DOHH2 (cell line): Measurements from ENCODE around the gene C1orf50.

Source experiments
- EZH2phosphoT487 ChIP-seq: fragments of 200-600 bp; sonication (generic); IDR thresholded peaks from 2 replicates; pipeline ENCODE4 v1.6.1; 2017; ENCODE audit warnings: borderline replicate concordance, mild to moderate bottlenecking, antibody characterized with exemption, low read length, moderate library complexity, mixed read lengths
- TF ChIP-seq, protein P1 (sequence below): fragments of 200-600 bp; sonication (generic); IDR thresholded peaks from one replicate; pipeline ENCODE4 v1.5.1; 2014; ENCODE audit warnings: antibody characterized with exemption, mild to moderate bottlenecking, low read depth, low read length; ENCODE audit not compliant: poor library complexity, severe bottlenecking

DNA sequence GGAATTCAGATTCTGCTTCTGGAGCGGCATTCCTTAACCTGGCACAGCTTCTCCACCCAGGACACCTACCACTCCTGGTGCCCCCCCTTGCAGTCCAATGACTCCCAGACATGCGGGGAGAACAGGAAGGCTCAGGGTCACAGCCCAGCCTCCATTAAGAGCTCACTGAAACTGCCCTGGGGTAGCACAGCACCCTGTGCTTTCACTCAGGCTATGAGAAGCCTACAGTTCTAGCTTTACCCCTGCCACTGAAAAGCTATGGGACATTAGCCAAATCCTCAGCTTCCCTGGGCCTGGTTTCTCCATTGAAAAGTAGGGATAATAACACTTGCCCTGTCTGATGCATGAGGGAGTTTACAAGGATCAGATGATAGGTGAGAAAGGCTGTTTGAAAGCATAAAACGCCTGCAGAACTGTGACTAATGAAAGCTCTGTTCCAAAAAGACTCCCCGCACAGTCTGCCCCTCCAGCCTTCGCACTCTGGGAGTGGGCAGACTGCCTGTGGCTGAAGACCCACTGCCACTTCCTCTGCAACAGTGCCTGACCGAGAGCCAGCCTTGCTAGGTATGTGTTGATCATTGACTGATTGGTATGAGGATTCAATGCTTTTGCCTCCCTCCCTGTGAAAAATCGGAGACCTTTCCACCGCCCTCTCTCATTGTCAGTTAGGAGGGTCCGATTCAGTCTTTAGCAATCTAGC lies 24.3 kb upstream of the C1orf50 start:
- TF ChIP-seq, protein P1, sequence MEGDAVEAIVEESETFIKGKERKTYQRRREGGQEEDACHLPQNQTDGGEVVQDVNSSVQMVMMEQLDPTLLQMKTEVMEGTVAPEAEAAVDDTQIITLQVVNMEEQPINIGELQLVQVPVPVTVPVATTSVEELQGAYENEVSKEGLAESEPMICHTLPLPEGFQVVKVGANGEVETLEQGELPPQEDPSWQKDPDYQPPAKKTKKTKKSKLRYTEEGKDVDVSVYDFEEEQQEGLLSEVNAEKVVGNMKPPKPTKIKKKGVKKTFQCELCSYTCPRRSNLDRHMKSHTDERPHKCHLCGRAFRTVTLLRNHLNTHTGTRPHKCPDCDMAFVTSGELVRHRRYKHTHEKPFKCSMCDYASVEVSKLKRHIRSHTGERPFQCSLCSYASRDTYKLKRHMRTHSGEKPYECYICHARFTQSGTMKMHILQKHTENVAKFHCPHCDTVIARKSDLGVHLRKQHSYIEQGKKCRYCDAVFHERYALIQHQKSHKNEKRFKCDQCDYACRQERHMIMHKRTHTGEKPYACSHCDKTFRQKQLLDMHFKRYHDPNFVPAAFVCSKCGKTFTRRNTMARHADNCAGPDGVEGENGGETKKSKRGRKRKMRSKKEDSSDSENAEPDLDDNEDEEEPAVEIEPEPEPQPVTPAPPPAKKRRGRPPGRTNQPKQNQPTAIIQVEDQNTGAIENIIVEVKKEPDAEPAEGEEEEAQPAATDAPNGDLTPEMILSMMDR: no peak
- no peak for TF ChIP-seq EZH2phosphoT487
